OCI-M1 (cell line): ENCODE measurements around the gene HOXA6.

Experiments used
- DNase-seq: peaks from one replicate; lab custom pipeline; 2025; lab: John Stamatoyannopoulos, UW

Gene HOXA6

GRCh38 chr7:27184337-27185012 lies 36.9 kb upstream of the HOXA6 start:
- peak; percentile 9 for DNase-seq

DNA sequence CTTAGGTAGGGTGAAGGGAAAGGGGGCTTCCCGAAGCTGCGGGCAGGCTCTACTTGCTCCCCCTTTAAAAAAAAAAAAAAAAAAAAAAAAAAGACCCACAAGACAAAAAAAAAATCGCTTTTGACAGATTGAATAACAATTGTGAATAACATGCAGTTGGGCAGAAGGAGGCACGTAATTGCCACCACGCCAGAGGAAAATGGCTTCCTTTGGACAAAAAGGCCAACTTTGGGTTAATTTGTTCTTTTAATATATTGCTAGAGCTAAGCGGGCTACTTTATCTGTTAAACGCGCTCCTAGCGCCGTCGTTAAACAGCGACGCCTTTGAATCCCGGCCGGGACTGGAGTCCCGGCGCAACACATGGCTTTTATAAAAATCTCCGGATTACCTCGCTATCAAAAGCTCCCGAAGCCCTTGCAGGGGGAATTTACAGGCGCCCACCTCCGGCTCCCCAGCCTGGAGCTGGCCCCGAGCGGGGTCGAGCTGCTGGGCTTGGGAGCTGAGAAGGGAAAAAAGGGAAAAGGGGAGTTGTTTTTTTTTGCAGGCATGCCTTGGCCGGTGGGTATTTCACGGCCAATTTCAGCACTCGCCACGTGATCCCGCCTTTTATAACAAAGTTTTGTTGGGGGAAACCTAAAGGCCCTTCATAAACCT lies 36.2 kb upstream of the HOXA6 start:
- DNase-seq: peak; percentile 29

DNA sequence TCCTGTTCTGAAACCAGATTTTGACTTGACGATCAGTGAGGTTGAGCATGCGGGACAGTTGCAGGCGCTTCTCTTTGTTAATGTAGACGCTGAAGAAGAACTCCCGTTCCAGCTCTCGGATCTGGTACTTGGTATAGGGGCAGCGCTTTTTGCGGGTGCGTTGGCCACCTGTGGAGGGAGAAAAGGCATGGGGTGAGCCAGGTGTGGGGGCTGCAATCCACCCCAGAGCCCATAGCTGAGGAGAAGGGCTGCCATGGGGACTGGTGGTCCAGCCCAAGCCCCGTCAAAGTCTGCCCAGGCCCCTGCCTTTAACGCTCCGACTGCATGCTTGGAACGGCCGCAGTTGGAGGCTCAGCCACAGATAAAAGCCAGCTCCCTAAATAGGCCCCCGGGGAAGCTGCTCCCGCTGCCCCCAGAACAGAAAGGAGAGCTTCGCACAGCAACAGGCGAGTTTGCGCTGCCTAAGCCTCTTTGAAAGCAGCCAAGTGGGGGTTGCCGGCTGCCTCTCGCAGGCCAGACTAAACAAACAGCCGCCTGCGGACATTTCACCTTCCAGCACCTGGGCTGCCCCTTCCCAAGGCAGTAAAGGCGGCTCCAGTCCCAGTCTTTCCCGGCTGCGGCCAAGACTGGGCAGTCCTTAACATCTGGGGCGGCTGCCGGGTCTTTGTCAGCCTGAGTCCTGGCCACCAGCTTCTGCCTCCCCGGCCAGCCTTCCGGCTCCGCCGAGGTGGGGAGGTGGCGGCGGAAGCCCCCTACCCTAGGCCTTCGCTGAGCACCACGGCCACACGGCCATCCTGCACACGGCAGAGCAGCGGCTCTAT lies 35.5 kb upstream of the HOXA6 start:
- no peak for DNase-seq

DNA sequence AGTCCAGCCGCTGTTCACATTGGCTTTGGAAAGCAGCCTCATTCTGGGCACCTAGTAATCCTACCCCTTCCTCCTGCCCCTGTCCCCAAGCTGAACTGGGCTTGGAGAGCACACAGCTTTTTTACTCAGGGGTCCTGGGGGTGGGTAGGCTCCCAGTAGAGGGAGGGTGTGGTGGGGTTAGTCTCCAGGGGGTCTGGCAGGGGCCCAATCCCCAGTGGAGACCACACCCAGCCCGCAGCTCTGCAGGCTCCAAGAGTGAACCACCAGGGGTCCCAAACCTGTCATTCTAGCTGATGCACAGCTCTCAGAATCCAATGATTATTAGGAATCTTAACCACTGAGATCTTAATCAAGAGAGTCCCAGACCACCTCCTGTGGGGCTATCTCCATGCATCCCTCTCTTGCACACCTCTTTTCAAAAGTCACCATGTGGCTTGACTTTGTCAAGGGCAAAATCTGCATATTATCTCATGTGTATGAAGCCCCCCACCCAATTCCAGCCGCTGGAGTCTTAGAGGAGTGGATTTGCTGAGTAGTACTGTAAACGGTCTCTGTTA lies 34.8 kb upstream of the HOXA6 start:
- no peak for DNase-seq

- no peak for DNase-seq
These were observed 34.3 kb upstream of the HOXA6 start for GRCh38 chr7:27181795-27182275.

DNA sequence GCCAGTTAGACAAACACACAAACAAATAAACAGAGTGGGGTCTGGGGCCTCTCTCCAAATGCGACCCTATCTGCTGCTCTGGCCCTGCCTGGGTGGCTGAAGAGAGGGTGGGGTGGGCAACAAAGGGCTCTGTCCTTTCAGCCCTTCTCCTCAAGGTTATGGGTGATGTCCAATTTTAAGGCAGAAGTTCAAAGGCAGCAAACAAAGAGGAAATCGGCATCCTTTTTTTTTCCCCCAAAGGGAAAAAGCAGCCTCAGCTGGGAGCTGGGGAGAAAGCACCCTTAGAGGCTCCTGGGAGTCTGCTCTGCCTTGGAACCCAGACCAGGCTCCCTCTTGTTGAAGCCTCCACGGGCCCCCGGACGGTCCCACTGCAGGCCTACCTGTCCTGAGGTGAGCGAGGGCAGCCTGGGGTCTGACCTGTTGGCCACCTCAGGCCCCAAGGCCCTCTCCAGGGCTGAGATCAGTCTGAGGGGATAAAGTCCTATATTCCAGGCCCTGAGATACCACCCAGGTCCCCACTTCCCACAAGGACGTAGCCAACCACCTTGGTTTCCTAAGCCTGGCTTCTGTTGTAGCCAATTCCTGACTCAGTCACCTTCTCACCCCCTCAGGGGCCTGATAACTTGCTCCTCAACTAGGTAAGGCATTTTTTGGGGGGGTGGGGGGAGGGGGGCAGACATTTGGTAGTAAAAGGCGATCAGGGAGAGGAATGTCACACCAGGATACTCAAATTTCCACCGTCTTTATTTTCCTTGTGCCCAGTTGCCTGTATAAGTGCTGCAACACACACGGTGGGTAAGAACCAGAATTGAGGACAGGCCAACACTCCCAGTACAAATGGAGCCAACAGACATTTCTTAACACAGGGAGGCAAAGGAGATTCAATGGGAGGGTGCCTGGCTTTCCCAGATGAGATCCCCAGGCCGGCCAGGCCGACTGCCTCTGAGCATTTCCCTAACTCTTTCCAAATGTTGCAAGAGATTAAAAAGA lies 33.2 kb upstream of the HOXA6 start:
- DNase-seq: no peak

DNA sequence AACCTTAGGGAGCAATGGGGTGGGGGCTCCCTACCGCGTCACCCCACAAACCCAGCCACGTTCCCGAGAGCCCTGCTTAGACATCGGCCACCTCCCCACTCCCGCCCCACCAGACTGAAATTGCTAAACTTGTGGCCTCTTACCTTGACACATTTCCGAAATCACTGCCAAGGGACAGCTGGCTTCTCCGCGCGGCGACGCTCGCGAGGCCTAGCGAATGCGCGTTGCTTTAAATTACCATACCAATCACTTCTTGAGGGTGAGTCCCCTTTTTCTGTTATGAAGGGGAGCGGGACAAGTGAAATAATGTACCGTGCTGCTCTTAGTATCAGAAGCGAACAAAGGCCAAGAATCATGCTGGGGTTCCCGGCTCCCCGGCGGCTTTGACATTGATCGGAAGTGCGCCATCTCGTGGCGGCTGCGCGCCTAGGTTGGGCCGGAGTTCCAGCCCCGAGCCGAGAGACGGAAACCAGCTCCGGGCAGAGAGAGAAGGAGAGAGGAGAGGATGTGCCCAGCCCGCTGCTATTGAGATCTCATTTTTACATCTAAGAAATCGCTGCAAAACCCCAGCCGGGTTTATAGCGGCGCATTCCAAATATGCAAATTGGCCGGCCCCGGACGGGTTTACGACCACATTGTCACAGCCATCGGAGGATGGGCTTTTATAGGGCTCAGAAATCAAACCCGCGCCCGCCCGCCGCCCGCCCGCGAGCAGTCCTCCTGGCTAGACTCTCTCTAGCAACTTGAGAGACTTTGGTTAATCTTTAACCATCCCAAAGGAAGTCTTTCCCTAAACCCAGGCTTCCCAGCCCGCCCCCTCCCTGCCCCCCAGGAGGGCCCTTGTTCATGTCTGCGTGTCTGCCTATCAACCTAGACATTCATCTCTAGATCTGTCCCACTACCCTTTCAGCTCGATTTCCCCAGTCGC lies 32.2 kb upstream of the HOXA6 start:
- peak; percentile 52 for DNase-seq

GRCh38 chr7:27179030-27179429 lies 31.5 kb upstream of the HOXA6 start:
- no peak for DNase-seq

DNA sequence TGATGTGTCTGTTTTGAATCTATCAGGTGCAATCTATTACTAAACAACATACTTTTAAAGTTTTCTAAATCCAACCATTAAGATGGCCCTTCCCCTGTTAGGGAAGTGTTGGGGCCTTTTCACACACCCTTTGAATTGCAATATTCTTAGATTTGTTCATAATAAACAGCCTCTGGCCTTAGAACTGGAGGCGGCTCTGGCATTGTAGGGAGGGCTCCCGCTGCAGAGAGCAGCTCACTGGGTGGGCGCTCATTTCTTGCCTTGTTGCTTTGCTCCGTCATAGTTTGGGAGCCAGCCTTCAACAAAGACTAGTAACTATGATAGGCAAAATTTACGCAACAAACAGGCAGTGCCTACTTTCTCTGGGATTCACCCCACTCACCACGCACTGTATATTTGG lies 30.8 kb upstream of the HOXA6 start:
- no peak for DNase-seq

DNA sequence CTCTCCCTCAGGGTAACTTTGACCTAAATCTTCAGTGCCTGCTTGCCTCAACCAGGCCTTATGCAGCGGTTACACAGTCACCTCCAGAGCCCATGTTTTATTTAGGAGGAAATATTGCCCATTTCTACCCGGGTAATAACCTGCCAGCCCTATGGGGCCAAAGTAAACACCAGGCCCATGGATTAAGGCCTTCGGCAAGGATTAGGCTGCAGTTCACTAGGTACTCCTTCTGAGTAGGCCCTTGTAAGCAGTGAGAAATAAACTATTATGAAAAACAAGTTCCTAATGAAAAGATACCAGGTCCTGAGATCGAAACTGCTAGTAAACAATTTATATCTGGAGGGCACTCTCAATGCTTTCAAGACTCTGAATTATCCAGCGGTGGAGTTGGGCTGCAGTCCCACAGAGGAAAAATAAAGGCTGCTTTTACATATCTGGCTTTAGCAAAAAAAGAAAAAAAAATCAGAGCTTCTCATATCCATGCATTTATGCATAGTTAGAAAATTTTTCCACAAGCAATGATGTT lies 30.3 kb upstream of the HOXA6 start:
- no peak for DNase-seq

GRCh38 chr7:27176962-27177794 lies 29.6 kb upstream of the HOXA6 start:
- DNase-seq: no peak

- DNase-seq: no peak
These were observed 28.9 kb upstream of the HOXA6 start for GRCh38 chr7:27176524-27176845.

DNA sequence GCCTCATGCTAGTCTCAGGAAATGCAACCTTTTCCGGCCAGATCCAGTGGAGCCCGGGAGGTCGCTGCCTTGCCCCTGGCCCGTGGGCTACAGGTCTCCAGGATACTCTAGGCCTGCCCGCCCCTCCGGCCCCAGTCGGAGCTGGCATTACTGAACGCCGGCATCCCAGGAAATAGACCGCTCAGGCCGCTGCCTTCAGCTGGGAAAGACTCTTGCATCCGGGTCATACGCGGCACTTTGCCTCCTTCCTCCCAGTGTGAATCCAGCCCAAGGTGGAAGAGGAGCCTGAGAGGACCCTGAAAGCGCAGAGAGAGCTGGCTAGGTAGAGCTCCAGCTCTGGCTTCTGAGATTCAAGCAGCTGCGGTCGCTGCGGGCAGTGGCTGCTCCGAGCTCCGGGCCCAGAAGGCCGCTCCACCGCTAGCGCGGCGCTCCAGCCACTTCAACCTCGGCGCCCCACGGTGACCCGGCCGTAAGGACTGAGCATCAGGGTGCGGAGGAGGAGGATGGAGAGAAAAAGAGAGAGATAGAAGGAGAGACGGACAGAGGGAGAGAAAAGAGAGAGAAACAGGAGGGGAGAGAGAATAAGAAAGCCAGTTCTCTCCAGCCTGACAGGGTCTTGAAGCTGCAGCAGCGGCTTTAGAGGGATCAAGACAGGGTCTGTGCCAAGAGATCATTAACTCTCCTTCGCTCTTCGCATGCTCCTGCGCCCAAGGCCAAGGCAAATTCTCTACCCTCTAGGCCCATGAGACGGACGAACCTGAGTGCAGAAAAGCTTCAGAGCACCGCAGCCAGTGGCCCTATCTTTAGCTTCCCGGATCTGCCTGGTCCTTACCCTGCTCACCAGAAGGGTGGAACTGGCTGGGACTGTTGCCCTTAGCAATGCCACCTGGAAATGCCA lies 28.3 kb upstream of the HOXA6 start:
- no peak for DNase-seq

GRCh38 chr7:27174874-27175625 lies 27.5 kb upstream of the HOXA6 start:
- DNase-seq: no peak

DNA sequence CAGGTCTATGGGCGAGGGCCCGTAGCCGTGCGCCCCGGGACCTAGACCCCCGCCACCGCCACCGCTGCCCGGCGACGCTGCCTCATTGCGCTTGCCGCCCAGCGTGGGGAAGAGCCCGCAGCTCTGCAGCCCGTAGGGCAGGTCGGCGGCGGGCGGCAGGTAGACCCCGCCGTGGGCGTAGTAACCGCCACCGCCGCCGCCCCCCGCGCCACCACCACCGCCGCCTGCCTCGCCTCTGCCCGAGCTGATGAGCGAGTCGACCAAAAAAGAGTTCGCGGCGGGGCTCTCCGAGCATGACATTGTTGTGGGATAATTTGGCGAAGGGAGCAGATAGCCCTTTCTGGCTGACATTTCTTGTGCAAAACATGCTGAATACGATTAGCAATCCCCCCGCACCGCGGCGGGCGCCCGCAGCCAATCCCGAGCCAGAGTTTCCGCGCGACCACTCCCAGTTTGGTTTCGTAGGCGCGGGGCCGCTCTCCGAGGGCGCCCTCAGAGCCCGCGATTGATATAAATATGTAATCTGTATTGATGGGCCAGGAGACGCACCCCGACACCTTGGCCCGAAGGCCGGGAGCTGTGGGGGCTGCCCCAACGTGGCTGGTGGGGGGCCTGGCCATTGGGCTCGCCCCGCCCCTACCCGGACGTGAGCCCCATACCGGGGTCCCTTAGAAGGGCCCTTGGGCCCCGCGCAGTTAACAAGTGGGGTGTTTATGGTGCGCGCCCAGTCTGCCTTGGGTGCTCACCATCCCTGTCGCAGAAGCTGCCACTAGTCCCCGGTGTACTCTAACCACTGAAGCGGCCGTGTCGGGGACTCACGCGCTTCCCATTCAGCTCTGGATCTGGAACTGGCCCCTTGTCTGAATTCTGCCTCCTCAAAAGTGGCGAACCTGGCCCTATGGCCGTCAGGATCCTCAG lies 26.6 kb upstream of the HOXA6 start, which contains the start of gene HOXA10:
HOXA10 (minus strand) TSS at position 365 of the 918 bp plus-strand sequence; CDS start at position 351, 14 bp downstream.
- DNase-seq: no peak

- DNase-seq: no peak
These were observed 26.0 kb upstream of the HOXA6 start for GRCh38 chr7:27173511-27173955.
